KBM-7 (cell line): Measurements from ENCODE around the gene MLPH.
A peak's percentile ranks its signal among the peaks of the same experiment; 100 is the strongest.

Experiments used
- DNase-seq: peaks from one replicate; pipeline ENCODE4 v3.0.0-alpha.2; 2015
- in situ Hi-C: fragments of 300-500 bp; cut with MboI; formaldehyde crosslinking; loops from 2 replicates; pipeline ENCODE4 v1.14.3; 2020; ENCODE audit warnings: low sequenced_read_pairs, low pct_unique_long_range_greater_than_20kb, mixed read lengths

The MLPH gene

GRCh38 chr2:237532160-237532559, 45.1 kb downstream of the MLPH start:
- DNase-seq, result peak; percentile 95
- in situ Hi-C loops, result no loop called here

DNA sequence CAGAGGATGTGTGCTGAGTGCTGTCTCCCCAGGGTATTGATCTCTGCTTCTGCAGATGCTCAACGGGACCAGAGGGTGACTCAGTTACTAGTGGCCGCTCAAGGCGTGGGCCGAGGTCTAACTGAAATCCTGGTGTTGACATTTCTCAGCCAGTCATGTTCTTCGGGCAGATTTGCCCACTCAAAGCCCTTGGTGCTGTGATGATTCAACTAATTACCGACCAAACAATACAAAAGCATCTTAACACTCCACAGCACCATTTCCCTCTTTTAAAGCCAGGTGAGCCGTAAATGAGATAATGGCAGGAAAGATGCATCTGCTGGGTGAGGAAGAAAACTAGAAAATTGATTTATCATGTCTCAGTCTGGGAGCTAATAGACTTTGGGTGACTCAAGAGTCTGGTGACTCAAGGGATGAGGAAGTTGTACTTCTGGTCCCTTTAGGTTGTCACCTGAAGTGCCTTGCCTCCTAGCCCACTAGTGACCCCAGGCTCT, 46.7 kb downstream of the MLPH start:
- DNase-seq, result peak; percentile 52
- in situ Hi-C loops, result no loop called here

DNA sequence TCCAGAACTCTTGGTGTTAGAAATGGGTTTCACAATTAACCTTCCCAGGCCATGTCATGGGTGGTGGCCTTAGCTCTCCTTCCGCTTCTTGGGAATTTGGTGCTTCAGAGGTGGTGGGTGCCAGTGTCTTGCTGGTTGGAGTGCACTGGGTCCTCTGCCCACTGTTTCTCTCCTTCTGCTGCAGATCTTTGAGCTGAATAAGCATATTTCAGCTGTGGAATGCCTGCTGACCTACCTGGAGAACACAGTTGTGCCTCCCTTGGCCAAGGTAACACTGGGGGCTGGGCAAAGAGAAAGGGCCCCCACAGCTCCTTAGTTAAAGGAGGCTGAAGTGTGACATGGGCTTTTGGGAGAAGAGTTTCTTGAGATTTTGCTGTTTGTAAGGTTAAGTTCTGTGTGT, 47.3 kb downstream of the MLPH start:
- no peak for DNase-seq
- in situ Hi-C loops, result no loop called here

GRCh38 chr2:237535385-237536082, 48.5 kb downstream of the MLPH start:
- in situ Hi-C loops, result no loop called here
- no peak for DNase-seq

DNA sequence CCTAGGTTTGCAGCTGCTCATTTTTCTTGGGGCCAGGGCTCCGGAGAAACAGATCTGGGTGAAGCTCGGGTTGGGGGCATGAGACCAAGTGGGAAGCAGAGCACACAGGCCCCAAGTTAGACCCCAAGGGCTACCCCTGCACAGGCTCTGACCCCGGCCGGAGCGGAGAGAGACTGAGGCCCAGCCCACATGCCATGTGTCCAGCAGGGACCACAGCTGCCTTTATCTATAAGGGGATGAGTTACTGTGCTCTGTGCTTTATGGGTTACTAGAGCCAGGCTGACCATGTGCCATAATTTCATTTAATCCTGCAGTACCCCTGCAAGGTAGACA, 49.0 kb downstream of the MLPH start:
- no peak for DNase-seq
- in situ Hi-C loops, result no loop called here

GRCh38 chr2:237536617-237537016, 49.6 kb downstream of the MLPH start:
- in situ Hi-C loops, result no loop called here
- DNase-seq, result no peak

- in situ Hi-C loops, result no loop called here
- DNase-seq, result no peak
Measured at GRCh38 chr2:237538001-237538720, 51.1 kb downstream of the MLPH start.

- in situ Hi-C loops, result no loop called here
Measured at GRCh38 chr2:237538901-237539300, 51.9 kb downstream of the MLPH start.

DNA sequence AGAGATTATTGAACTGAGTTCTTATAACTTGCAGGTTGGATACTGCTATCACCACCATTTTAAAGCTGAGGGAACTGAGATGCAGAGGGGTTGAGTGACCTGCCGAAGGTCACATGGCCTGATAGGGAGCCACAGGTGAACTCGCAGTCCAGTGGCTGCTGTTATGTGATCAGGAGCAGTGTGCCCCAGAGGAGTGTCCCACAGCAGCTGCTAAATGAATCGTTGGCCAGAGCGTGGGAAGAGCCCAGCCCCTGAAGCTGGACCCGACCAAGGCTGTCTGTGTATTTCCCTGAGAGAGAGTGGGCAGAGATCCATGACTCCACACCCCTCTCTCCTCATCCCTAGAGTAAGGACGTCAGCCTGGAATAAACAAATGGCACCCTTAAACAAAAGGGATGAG, 52.6 kb downstream of the MLPH start:
- in situ Hi-C loops, result no loop called here

More at GRCh38 chr2:237538901-237539300, 51.9 kb downstream of the MLPH start:
- DNase-seq, result no peak

GRCh38 chr2:237540223-237540775, 53.2 kb downstream of the MLPH start:
- in situ Hi-C loops, result no loop called here
- no peak for DNase-seq

More for the DNA sequence above, 52.6 kb downstream of the MLPH start:
- DNase-seq, result no peak

DNA sequence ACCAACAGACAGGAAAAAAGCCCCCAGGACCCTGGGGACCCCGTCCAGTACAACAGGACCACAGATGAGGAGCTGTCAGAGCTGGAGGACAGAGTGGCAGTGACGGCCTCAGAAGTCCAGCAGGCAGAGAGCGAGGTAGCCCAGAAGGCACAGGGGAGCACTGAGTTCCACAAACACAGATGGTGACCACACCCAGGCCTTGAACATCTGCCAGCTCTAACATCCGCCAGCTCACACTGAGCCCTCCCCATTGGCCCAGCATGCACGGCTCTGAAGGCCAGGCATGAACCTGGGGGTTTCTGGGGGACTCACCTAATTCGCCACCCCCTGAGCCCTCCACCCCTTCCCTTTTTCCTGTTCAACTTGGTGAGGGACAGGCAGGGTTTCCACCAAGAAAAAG, 53.8 kb downstream of the MLPH start:
- no peak for DNase-seq
- in situ Hi-C loops, result no loop called here

- DNase-seq, result no peak
- in situ Hi-C loops, result no loop called here
Measured at GRCh38 chr2:237541243-237541642, 54.2 kb downstream of the MLPH start.

- no peak for DNase-seq
- in situ Hi-C loops, result no loop called here
Measured at GRCh38 chr2:237542001-237542704, 55.1 kb downstream of the MLPH start.

DNA sequence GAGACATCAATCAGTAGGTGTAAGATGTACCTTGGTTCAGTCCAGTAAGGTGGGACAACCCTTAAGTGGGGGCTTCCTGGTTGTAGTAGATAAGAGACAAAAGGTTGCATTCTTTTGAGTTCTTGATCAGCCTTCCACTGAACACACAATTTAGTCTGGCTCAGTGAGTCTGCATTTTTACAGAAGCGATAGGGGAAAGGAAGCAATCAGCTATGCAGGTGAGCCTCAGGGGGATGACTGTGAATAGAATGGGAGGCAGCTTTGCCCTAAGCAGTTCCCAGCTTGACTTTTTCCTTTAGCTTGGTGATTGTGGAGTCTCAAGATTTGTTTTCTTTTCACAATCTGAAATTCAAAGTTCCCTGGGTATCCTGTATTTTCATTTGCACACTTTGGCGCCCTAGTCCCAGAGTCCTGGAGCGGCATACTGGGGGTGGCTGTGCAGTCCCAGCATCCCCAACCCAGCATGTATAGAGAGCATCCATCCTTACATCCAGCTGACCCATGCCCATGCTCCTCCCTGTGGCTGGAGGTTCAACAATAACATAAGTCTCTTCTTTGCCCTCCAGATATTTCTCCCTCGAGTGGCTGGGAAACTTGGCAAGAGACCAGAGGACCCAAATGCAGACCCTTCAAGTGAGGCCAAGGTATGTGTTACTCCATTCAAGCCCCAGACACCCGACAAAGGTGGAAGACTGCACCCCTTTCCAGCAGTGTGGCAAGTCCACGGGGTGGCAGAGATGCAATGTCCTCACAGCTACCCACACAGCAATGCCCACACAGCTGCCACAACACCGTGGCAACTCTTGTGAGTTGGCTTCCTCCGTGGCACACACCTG, 59.2 kb downstream of the MLPH start:
- in situ Hi-C loops, result no loop called here
- no peak for DNase-seq

DNA sequence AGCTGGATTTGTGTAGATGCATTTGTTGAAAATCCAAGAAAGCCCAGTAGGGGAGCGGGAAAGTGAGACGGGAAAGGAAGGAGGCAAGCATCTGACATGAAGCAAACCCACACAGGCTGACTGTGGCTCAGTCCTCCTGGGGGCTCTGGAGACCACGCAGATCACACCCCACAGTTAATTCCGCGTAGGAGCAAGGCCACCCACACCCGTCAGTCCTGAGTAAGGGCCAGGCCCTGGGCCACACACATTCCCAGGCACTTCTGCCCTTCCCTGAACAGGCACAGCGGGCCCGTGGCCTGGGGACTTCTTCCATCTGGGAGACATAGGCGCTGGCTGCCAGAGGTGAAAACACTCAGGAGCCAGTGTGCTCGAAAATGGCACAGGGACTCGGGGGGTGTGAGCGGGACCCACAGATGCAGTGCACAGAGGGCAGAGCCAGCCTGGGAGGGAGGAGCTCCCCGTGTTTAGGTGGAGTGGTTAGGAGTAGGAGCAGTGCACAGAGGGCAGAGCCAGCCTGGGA, 59.9 kb downstream of the MLPH start:
- no peak for DNase-seq

DNA sequence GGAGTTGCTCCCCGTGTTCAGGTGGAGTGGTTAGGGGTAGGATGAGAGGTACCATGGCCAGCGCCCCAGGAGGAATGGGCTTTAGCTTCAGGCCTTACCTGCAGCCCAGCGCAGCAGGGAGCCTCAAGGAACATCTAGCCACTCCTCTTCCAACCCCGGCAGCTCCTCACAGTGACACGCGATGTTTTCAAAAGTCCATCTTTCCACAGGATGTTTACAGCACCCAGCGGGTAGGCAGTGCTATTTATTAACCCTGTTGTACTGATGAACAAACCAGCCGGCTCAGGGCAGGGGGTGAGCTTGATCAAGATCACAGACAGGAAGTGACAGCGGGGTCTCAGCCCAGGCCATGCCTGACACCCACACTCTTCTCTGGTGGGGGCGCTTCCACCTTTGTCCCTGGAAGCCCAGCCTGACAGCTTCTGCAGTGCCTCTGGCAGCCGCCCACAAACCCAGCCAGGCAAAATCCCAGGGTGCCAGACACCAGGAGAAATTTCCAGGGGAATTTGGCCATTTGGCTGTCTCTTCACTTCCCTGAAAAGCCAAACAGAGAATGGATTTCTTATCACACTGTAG, 60.9 kb downstream of the MLPH start:
- DNase-seq, result no peak
- in situ Hi-C loops, result no loop called here

More for the DNA sequence above, 59.9 kb downstream of the MLPH start:
- in situ Hi-C loops, result no loop called here

DNA sequence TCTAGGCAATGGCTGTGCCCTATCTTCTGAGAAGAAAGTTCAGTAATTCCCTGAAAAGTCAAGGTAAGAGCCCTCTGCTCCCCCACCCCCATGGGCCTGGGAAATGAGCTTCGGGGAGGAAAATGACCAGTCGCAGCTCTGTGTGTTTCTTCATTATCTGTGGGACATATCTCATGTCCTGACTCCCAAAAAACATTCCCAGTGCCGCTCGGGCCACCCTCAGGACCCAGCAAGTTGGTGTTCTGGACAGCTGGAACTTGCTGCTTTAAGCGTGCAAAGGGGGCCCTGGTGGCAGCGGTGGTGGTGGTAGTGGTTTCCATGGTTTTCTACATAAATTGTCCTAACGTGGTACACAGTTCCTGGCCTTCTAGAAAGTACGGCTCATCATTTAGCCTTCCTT, 62.2 kb downstream of the MLPH start:
- no peak for DNase-seq

DNA sequence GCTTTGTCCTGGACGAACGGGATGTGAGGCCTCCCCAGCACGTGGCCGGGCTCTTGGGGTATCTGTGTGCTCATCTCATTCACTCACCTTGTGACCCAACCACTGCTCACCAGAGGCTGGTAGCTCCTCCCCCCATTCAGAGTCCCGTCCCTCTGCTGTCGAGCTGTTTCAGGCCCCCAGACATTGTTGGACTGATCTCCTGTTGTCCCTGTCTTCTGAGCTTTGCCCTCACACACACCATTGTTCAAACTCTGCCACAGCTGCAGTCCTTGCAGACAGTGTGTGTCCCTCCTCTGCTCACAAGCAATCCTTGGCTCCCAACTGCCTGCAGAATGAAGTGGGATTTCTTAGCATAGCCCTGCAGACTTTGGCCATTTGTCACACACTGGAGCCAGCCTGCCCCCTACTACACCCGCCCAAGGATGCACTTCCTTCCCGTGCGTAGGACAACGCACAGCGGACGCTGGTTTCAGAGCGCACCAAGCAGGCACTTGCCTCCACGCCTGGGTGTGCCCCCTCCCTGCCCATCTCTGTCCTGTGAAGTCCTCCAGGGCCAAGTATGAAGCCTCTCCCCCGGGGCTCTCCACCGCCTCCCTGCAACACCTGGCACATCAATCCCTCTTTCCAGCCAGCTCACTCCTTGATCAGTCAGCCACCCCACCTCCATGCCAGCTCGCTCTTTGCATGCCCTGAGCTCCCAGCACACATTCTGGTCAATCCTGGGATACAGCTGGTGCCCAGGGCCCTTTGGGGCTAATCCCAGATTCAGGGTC, 62.8 kb downstream of the MLPH start:
- in situ Hi-C loops, result no loop called here
- DNase-seq, result no peak

More for the DNA sequence above, 62.2 kb downstream of the MLPH start:
- in situ Hi-C loops, result no loop called here
